IMR-90 (cell line): ENCODE data around the gene DLGAP4. TPM values are rescaled to one million over a fixed set of nuclear protein-coding genes. Genes with fewer than 3 reads are reported as not detected.

Source experiments
- ATAC-seq: fragments of 200-7000 bp; cut with Tn5 transposase; 2 replicates; pipeline ENCODE4 v1.9.1; 2020; ENCODE audit warnings: low read depth, mild to moderate bottlenecking, moderate library complexity
- BruUV-seq: library from RNA; stranded (reverse); fragments of 400-500 nt; replicated peaks from 2 replicates; lab custom pipeline; 2021; lab: Mats Ljungman, UMichigan
- CTCF ChIA-PET: fragments of 300-600 bp; formaldehyde crosslinking; extraction: SDS; loops from one replicate; lab custom pipeline; 2021; ENCODE audit warnings: antibody characterized with exemption; lab: Yijun Ruan, JAX
- POLR2A ChIA-PET: fragments of 300-600 bp; sonication (Branson Sonifier 250); formaldehyde crosslinking; loops from one replicate; lab custom pipeline; 2022; ENCODE audit warnings: antibody characterized with exemption; ENCODE audit not compliant: unreplicated experiment; lab: Charles Lee
- DNase-seq: peaks from one replicate; pipeline ENCODE4 v3.0.0; 2013
- H2AFZ ChIP-seq: replicated peaks from 2 replicates; pipeline ENCODE3; 2013; ENCODE audit warnings: low read length, mild to moderate bottlenecking; ENCODE audit not compliant: poor library complexity
- H2AK5ac ChIP-seq: 2 replicates; pipeline ENCODE4 v1.6.1; 2013; ENCODE audit warnings: low read depth, low read length, inconsistent platforms
- H2AK9ac ChIP-seq: replicated peaks from 2 replicates; pipeline ENCODE3; 2013; ENCODE audit warnings: mild to moderate bottlenecking, low read depth, low read length, moderate library complexity; ENCODE audit not compliant: poor library complexity
- H2BK120ac ChIP-seq: 2 replicates; pipeline ENCODE4 v1.6.1; 2013; ENCODE audit warnings: low read depth, low read length, inconsistent platforms
- H2BK15ac ChIP-seq: 3 replicates; pipeline ENCODE4 v1.6.1; 2013; ENCODE audit warnings: low read depth, low read length, inconsistent platforms
- H2BK20ac ChIP-seq: 2 replicates; pipeline ENCODE4 v1.6.1; 2013; ENCODE audit warnings: low read depth, mild to moderate bottlenecking, inconsistent platforms, low read length, moderate library complexity
- H2BK5ac ChIP-seq: 2 replicates; pipeline ENCODE4 v1.6.1; 2013; ENCODE audit warnings: mild to moderate bottlenecking, low read depth, low read length, inconsistent platforms; ENCODE audit not compliant: poor library complexity, severe bottlenecking
- H3K14ac ChIP-seq: replicated peaks from 2 replicates; pipeline ENCODE4 v1.6.1; 2013; ENCODE audit warnings: low read depth, low read length, inconsistent platforms
- H3K18ac ChIP-seq: 2 replicates; pipeline ENCODE4 v1.6.1; 2013; ENCODE audit warnings: low read depth, low read length, control low read depth
- H3K23ac ChIP-seq: 2 replicates; pipeline ENCODE4 v1.6.1; 2013; ENCODE audit warnings: low read depth, low read length, inconsistent platforms
- H3K27ac ChIP-seq: 2 replicates; pipeline ENCODE4 v1.5.1; 2013; ENCODE audit warnings: mild to moderate bottlenecking, control low read depth, low read length; ENCODE audit not compliant: insufficient read depth
- H3K27me3 ChIP-seq: 2 replicates; pipeline ENCODE4 v1.6.1; 2013; ENCODE audit warnings: low read length; ENCODE audit not compliant: control insufficient read depth, insufficient read depth
- H3K36me3 ChIP-seq: 2 replicates; pipeline ENCODE4 v1.6.1; 2013; ENCODE audit warnings: low read length, mixed read lengths; ENCODE audit not compliant: control insufficient read depth, insufficient read depth
- H3K4ac ChIP-seq: 2 replicates; pipeline ENCODE4 v1.6.1; 2013; ENCODE audit warnings: low read depth, low read length, inconsistent platforms
- H3K4me1 ChIP-seq: 2 replicates; pipeline ENCODE4 v1.6.1; 2013; ENCODE audit warnings: low read length, mixed read lengths; ENCODE audit not compliant: control insufficient read depth, insufficient read depth
- H3K4me2 ChIP-seq: 2 replicates; pipeline ENCODE4 v1.6.1; 2013; ENCODE audit warnings: low read depth, mild to moderate bottlenecking, control low read depth, low read length, moderate library complexity
- H3K4me3 ChIP-seq: 2 replicates; pipeline ENCODE4 v1.5.1; 2013; ENCODE audit warnings: low read depth, mild to moderate bottlenecking, control low read depth, low read length, moderate library complexity; ENCODE audit not compliant: insufficient read depth
- H3K56ac ChIP-seq: 2 replicates; pipeline ENCODE4 v1.6.1; 2013; ENCODE audit warnings: low read length, inconsistent platforms; ENCODE audit not compliant: insufficient read depth; ENCODE audit errors: extremely low read depth
- H3K79me1 ChIP-seq, 2 experiments: 2 replicates each; pipeline ENCODE4 v1.6.1; 2013; ENCODE audit warnings: low read length in 2 of 2, inconsistent platforms in 1 of 2, low read depth in 1 of 2
- H3K9ac ChIP-seq: 2 replicates; pipeline ENCODE4 v1.6.1; 2013; ENCODE audit warnings: low read depth, low read length, control low read depth
- H3K9me1 ChIP-seq: 2 replicates; pipeline ENCODE4 v1.6.1; 2013; ENCODE audit warnings: low read length, inconsistent platforms; ENCODE audit not compliant: insufficient read depth
- H3K9me3 ChIP-seq: 2 replicates; pipeline ENCODE4 v1.6.1; 2013; ENCODE audit warnings: low read length; ENCODE audit not compliant: control insufficient read depth, insufficient read depth
- H4K20me1 ChIP-seq: 2 replicates; pipeline ENCODE4 v1.6.1; 2013; ENCODE audit warnings: low read length, inconsistent platforms; ENCODE audit not compliant: insufficient read depth
- H4K5ac ChIP-seq: 2 replicates; pipeline ENCODE4 v1.6.1; 2013; ENCODE audit warnings: mild to moderate bottlenecking, low read depth, low read length, control low read depth
- H4K8ac ChIP-seq, 2 experiments: 2 replicates each; pipeline ENCODE4 v1.6.1; 2013; ENCODE audit warnings: low read depth in 2 of 2, low read length in 2 of 2, control low read depth in 1 of 2, inconsistent platforms in 1 of 2
- H4K91ac ChIP-seq: 2 replicates; pipeline ENCODE4 v1.6.1; 2013; ENCODE audit warnings: low read depth, low read length, inconsistent platforms; ENCODE audit not compliant: insufficient read depth
- BHLHE40 ChIP-seq: fragments of 150-350 bp; IDR thresholded peaks from 2 replicates; pipeline ENCODE4 v1.6.1; 2016; ENCODE audit warnings: mild to moderate bottlenecking, low read depth, low read length
- CTCF ChIP-seq: conservative IDR thresholded peaks from 2 replicates; pipeline ENCODE4 v1.5.1; 2012; ENCODE audit warnings: mild to moderate bottlenecking, low read depth, low read length, improper control_type of control experiment
- NFE2L2 ChIP-seq: fragments of 150-350 bp; IDR thresholded peaks from 2 replicates; pipeline ENCODE4 v1.6.1; 2016; ENCODE audit warnings: low read depth, mild to moderate bottlenecking, low read length
- POLR2A ChIP-seq: IDR thresholded peaks from 2 replicates; pipeline ENCODE4 v1.6.1; 2012; ENCODE audit warnings: mild to moderate bottlenecking, low read depth, low read length
- SMC3 ChIP-seq: fragments of 150-350 bp; IDR thresholded peaks from 2 replicates; pipeline ENCODE4 v1.6.1; 2016; ENCODE audit warnings: low read depth, mild to moderate bottlenecking, antibody characterized with exemption, low read length, moderate library complexity
- WGBS, 2 experiments: methylation state at CpG; one replicate each; pipeline versions ENCODE4 v1.1.5 to v1.1.7; 2013; ENCODE audit warnings: missing lambda C conversion rate in 2 of 2; ENCODE audit not compliant: insufficient read length in 1 of 2; ENCODE audit errors: extremely low coverage in 2 of 2; 5-methylcytosine and 5-hydroxymethylcytosine counted together
- dilution Hi-C: fragments of 300-500 bp; cut with HindIII; formaldehyde crosslinking; loops from one replicate; pipeline ENCODE4 v1.14.3; 2018; ENCODE audit warnings: low sequenced_read_pairs; ENCODE audit not compliant: unreplicated experiment
- in situ Hi-C: fragments of 300-500 bp; cut with MboI; formaldehyde crosslinking; loops from 3 replicates; pipeline ENCODE4 v1.14.3; 2019; ENCODE audit warnings: low sequenced_read_pairs, inconsistent platforms, mixed read lengths
- intact Hi-C: fragments of 100-400 bp; cut with micrococcal nuclease; formaldehyde crosslinking; loops from 2 replicates; pipeline ENCODE4 v1.10.0; 2022
- polyA plus RNA-seq, 3 experiments: library from polyadenylated mRNA; depleted of rRNA; stranded (reverse); fragments of >200 nt; gene quantifications; 2 replicates each; pipeline ENCODE4 v1.2.3, GENCODE V29; 2012; ENCODE audit warnings: low replicate concordance in 1 of 3
- total RNA-seq: library from RNA; depleted of rRNA; stranded (reverse); fragments of >200 nt; gene quantifications from 2 replicates; pipeline ENCODE4 v1.2.3, GENCODE V29; 2012

Gene DLGAP4
- total and polyA plus RNA-seq, 2 of the 4 experiments (the other 2 are of a cell fraction) = 32.3 to 73.2 TPM

- Histone ChIP-seq H4K20me1 (peaks cover 89% of the 10 kb centered on the region), H3K23ac (no peak overlapping the region; the same call in 1 of the 2 replicates), H3K36me3 (peaks cover 59% of the 10 kb centered on the region), H3K27ac (no peak overlapping the region), H3K9me3 (no peaks in the 10 kb centered on the region), H2AK9ac (no peak overlapping the region), H2AK5ac (no peak overlapping the region), H2BK120ac (no peak overlapping the region), H3K27me3 (no peaks in the 10 kb centered on the region), H3K4me2 (no peak overlapping the region), H3K79me1 (peaks cover 27 to 96% of the 10 kb centered on the region in 2 experiments), H3K9ac (no peak overlapping the region), H3K56ac (no peak overlapping the region), H3K4ac (no peak overlapping the region), H3K14ac (no peak overlapping the region), H2BK15ac (no peak overlapping the region), H4K8ac (no peak overlapping the region), H3K4me3 (no peak overlapping the region), H3K18ac (no peak overlapping the region), H4K5ac (no peak overlapping the region), H2BK5ac (no peak overlapping the region), H2BK20ac (no peak overlapping the region), H3K9me1 (peaks cover 38% of the 10 kb centered on the region), H4K91ac (no peak overlapping the region), H3K4me1 (peaks cover 15% of the 10 kb centered on the region), H2AFZ (no peak overlapping the region)
- ATAC-seq = no peak
- ChIA-PET CTCF (interaction anchor here (0.5 kb wide), 1 partner anchor 1590 kb away, joined by 3 read pairs; no protein-coding TSS in a partner anchor), POLR2A (no interaction called here)
- dilution Hi-C loops (no loop called here), intact Hi-C loops (no loop called here), in situ Hi-C loops (no loop called here)
- TF ChIP-seq SMC3 = no peak
- TF ChIP-seq BHLHE40 = no peak
- TF ChIP-seq POLR2A = no peak
- TF ChIP-seq NFE2L2 = no peak
- TF ChIP-seq CTCF = no peak
- BruUV-seq = no TSS peak
- WGBS, 2 experiments = 97% methylated on average over 22 of the region's 33 CpGs; no CpG with 5 or more reads in 1 of the 2 experiments
- DNase-seq = no peak
Measured at GRCh38 chr20:36496707-36497669, 190.8 kb downstream of the DLGAP4 start.
